ENCODE data around the gene GPX6.
"Not testable (repeated sequence)": the region's sequence is repeated elsewhere in the genome, so short reads cannot be mapped to it uniquely, and the experiment has no call there.

DNA sequence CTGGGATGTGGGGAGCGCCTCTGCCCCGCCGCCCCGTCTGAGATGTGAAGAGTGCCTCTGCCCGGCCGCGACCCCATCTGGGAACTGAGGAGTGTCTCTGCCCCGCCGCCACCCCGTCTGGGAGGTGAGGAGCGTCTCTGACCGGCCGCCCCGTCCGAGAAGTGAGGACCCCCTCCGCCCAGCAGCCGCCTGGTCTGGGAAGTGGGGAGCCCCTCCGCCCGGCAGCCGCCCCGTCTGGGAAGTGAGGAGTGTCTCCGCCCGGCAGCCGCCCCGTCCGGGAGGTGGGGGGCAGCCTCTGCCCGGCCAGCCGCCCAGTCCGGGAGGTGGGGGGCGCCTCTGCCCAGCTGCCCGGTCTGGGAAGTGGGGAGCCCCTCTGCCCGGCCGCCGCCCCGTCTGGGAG, 13.5 kb downstream of the GPX6 start:
- not testable (repeated sequence) for TF ChIP-seq EZH2phosphoT487 (IDR thresholded peaks at IDR 0.05; ENCODE audit: borderline replicate concordance); EGR1 (IDR thresholded peaks at IDR 0.05; ENCODE audit: low read depth); CEBPB (IDR thresholded peaks at IDR 0.05; ENCODE audit: low read depth); CBX3 (IDR thresholded peaks at IDR 0.05; ENCODE audit: low read depth); EZH2 (IDR thresholded peaks at IDR 0.05); POLR2AphosphoS5 (IDR thresholded peaks at IDR 0.05; ENCODE audit: low read depth, low read length)
- TF ChIP-seq, protein P1, sequence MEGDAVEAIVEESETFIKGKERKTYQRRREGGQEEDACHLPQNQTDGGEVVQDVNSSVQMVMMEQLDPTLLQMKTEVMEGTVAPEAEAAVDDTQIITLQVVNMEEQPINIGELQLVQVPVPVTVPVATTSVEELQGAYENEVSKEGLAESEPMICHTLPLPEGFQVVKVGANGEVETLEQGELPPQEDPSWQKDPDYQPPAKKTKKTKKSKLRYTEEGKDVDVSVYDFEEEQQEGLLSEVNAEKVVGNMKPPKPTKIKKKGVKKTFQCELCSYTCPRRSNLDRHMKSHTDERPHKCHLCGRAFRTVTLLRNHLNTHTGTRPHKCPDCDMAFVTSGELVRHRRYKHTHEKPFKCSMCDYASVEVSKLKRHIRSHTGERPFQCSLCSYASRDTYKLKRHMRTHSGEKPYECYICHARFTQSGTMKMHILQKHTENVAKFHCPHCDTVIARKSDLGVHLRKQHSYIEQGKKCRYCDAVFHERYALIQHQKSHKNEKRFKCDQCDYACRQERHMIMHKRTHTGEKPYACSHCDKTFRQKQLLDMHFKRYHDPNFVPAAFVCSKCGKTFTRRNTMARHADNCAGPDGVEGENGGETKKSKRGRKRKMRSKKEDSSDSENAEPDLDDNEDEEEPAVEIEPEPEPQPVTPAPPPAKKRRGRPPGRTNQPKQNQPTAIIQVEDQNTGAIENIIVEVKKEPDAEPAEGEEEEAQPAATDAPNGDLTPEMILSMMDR (IDR thresholded peaks at IDR 0.05 in 2 of 3, conservative IDR thresholded peaks at IDR 0.05 in 1 of 3; ENCODE audit: borderline replicate concordance in 1 of 3, insufficient read depth in 1 of 3, low read depth in 2 of 3, low read length in 2 of 3), result not testable (repeated sequence)
- TF ChIP-seq, protein P2, sequence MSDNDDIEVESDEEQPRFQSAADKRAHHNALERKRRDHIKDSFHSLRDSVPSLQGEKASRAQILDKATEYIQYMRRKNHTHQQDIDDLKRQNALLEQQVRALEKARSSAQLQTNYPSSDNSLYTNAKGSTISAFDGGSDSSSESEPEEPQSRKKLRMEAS (IDR thresholded peaks at IDR 0.05), result not testable (repeated sequence)

Measured in HCT116 (cell line).